SH-SY5Y (cell line): ENCODE data around the gene HES6.

Experiments used
- GATA2 ChIP-seq: IDR thresholded peaks from 2 replicates; pipeline ENCODE4 v1.6.1; 2011; ENCODE audit warnings: mild to moderate bottlenecking, low read depth, low read length
- GATA3 ChIP-seq: IDR thresholded peaks from 2 replicates; pipeline ENCODE4 v1.6.1; 2011; ENCODE audit warnings: low read depth, mild to moderate bottlenecking, low read length, moderate library complexity

HES6 gene

DNA sequence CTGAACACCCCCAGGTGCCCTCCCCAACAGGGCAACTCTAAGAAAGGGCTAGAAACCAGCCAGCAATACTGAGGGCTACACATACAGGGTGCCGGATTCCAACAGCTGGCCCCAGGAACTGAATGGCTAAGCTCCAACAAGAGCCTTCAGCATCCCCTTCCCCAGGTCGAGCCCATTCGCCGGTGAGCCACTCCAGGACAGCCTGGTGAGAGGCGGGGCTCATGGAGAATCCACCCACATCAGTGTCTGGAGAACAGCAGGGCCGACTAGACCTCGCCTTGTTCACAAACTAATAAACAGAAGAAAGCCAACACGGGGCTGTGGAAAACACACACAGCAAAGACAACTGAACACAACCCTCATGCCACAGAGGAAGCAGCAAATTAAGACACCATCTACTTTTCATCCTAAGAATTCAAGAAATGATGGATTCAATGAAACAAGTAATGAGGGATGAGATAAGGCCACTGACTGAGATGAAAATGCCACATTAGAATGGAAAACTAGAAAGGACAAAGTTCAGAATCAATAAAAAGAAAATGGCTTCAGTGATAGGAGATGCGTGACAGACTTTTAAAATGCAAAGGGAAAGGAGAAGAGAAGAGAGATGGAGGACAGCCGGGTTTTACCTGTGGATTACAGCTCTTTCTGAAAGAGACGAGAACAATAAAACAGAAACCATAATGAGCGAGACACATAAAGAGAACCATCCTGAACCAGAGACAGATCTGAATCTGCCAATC is 40.4 kb upstream of the HES6 start:
- no peak for TF ChIP-seq GATA2
- no peak for TF ChIP-seq GATA3

DNA sequence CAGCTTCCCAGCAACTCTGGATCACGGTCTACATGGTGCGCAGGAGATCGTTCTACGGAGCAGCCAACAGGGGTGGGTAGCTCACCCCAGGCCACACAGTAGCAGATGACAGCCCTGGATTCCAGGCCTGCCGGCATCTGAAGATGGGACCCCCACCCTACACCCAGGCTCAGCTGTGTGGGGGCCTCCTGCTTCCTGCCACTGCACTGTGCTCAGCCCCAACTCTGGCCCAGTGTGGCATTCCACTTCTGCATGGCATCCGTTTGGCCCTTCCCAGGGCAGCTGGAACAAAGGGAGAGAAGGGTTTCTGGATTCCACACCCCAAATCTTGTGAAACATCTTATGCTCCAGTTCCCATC is 39.5 kb upstream of the HES6 start:
- TF ChIP-seq GATA3 (no peak), GATA2 (no peak)

DNA sequence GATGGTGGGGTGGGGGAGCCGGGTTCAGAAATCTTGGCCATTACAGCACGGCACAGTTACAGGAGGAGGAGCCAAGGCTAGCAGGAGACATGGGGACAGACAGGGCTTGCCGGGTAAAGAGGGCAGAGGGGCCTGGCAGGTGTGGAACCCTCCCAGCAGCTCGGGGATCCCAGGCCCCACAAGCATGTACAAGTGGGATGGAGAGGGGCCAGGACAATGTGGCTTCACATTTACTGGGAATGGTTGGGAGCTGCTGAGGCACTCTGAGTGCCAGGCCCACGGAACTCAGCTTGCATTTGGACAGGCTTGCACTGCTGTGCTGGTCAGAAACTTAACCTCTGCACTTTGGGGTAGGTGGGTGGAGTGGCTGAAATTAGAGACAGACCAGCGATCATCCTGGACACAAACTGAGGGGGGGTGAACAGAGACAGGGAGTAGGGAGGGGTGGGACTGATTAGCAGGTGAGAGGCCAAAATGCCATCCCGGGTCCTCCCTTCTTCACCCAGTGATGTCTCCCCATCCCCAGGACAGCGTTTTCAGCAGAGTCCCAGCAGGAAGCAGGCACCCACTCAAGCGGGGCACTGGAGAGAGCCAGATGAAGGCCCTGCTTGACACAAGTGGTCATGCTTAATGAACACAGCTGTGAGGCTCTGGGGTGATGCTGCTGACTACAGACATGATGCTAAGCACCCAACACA is 38.9 kb upstream of the HES6 start:
- TF ChIP-seq GATA3 (no peak), GATA2 (no peak)

DNA sequence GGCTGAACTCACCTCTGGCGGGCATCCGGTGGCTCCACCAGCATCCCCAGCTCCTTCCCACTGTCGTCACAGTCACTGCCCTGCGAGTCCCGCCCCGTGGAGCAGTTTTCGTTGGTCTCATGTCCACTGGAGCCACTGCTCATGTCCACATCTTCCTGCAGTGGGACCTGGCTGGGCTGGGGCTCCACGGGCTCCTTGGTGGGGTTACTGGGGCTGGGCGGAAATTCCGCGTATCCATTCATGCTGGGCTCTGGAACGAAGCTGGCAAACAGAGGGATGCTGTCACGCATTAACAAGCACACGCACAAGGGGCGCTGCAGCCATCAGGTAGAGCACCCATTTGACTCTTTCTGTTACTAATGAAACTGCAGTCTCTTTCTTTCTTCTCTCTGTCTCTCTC is 37.9 kb upstream of the HES6 start:
- TF ChIP-seq GATA3 = no peak
- no peak for TF ChIP-seq GATA2

DNA sequence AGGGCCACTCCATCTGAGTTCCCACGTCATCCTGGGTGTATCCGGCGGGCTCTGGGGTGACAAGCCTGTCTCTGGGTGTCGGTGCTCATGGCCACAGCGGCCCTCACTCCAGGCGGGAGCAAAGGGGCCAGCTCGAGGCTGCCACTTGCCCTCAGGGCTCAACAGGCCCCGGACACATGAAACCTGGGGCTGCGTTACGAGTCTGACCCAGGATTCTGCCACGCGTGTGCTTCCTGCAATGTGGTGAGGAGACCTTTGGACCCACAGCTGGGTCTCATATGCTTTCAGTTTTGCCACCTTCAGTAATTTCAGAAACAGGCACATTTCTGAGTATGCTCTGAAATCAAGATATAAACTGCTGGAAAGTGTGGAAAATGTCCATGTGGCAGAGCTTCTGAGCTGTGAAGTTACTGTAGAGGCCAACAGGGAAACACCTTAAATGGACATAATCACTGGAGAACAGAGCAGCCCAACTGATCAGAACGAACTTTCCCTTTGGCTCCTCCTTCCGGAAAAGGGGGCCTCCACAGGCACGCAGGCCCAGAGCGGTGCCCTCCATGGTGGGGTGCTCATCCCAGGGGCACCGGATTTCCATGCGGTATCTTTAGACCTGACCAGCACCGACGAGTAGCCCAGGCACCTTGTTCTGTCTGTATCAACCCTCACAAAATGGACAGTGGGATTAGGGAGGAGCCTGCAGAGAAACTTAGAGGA is 34.5 kb upstream of the HES6 start:
- TF ChIP-seq GATA3 (no peak), GATA2 (no peak)

DNA sequence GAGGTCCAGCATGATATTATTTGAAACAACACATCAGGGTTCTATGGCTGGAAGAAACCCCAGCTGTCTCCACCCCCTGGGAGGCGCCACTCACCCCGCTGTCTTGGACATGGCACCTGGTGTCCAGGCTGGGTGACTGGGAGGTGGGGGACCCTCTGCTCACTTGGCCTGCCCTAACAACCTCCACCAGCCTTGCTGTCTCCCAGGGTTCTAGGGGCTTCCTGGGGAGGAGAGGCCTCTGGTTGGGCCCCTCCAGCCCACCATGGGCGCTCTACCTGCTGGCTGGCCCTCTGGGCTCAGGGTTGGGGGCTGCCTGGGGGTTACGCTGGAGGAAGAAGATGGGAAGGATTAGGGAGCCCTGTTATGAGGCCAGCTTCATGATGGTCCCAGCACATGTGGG is 32.3 kb upstream of the HES6 start:
- TF ChIP-seq GATA3 (no peak), GATA2 (no peak)

DNA sequence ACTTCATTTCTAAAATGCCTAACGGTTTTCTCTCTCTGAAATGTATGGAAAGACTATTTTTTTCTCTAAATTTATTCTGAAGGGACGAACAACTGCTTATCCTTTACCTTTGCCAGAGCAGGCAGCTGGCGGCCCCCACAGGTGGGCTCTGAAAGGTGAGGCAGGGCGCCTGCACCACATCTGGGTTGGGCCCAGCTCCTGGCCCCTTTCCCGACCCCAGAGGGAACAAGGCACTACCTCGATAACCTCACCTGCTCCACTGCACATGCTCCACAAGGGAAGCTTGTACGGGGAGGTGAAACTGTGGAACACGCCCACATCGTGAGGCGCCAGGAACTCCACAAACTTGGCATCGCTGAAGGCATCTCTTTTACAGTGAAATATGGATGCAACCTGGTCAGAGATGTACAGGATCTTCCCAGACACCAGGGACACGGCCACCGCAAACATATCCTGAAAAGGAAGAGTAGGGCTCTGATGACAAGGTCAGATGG is 31.3 kb upstream of the HES6 start:
- TF ChIP-seq GATA3 (no peak), GATA2 (no peak)

DNA sequence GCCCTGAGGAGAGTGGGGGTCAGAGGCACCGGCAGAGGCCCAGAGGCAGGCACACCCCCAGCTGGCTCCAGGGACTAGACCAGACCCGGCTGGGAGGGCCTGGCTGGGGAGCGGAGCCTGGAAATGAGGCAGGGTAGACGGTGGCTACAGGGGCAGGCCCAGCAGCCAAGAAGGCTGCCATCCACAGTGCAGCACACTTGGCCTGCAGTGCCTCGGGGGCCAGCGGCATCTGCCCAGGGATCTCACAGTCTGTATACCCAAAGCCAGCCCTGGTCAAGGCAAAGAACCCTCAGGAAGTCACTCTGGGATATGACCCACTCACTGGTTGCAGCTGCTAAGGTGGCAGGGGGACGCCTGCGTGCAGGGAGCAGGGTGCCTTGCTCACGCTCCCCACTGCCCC is 30.8 kb upstream of the HES6 start:
- no peak for TF ChIP-seq GATA3
- no peak for TF ChIP-seq GATA2

DNA sequence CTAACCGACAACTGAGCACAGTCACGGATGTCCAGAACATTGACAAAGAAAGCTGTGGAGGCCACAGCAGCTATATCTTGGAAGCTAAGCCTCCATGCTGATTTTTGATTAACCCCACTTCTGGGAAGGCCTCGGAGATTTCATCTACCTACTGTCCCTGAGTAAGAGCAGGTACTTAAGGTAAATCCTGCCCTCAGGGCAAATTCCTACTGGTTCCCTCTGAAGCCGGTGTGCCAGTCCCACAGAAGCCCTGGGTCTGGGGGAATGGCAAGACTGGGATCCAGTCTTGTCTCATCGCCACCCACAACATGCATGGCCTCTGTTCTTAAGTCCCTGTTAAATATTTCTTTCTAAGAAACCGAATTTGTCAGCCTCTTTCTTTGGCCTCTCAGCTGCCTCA is 29.9 kb upstream of the HES6 start:
- no peak for TF ChIP-seq GATA2
- TF ChIP-seq GATA3 = no peak

DNA sequence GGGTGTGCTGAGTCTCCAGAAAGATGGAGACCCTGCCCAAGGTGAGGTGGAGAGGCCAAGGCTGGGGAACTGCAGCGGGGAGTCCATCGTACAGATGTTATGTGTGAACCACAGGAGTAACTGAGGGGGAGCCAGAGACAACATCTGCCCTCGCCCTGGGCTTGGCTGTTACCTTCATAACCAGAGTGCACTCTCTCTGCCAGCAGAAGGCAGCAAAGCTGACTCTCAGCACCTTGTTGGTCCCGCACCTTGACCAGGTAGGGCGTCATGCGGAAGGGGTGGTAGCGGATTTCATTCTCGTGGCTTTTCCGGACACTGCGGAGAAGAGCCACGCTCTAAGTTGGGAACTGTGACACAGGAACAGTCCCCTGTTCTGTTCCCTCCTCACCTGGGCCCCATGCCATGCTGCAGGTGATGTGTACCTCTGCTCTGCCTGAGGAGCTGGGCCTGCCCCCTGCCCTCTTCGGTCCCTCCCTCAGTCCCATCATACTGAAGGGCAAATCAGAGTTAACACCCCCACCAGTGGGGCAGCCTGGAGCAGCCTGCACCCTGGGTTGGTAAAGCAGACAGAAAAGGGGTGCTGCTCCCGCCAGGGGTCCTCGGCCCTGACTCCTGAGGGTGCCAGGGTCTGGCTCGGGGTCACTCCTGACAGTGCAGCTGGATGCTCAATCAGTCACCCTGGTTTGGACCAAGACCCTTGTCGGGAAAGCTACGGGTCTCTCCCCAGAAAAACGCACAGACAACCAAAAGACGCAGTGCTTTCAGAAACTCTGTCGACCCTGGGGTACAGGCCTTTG is 28.2 kb upstream of the HES6 start:
- TF ChIP-seq GATA3 = no peak
- no peak for TF ChIP-seq GATA2

DNA sequence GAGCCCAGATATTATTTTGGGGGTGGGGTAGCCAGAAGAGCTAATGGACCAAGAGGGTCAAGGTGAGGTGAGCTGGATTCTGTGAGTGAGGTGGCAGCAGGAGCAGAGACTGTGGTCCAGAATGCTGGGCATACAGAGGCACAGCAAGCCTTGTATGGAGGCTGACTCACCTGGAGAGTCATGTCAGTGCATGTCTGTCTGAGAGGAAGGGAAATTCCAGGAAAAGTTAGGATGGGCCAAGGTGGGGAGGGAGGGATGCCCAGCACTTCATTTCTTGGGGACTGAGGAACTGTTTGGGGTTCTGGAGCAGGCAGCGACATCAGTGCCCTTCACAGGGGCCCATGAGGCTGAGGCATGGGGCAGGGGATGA is 27.5 kb upstream of the HES6 start:
- TF ChIP-seq GATA3 (no peak), GATA2 (no peak)

DNA sequence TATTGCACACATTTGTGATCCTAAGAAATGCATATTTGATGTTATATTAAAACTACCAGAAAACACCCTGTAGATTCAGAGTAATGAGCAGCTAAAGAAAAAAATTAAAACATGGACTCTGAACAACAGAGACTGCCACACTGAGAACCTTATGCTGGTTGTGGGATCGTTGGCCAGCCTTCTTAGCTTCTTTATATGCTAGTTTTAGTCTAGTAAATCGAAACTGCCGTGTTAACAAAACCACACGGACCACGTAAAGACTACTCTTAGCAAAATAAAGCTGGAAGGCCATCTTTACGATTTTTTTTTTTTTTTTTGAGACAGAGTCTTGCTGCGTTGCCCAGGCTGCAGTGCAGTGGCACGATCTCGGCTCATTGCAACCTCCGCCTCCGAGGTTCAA is 25.8 kb upstream of the HES6 start:
- TF ChIP-seq GATA2 (no peak), GATA3 (no peak)

DNA sequence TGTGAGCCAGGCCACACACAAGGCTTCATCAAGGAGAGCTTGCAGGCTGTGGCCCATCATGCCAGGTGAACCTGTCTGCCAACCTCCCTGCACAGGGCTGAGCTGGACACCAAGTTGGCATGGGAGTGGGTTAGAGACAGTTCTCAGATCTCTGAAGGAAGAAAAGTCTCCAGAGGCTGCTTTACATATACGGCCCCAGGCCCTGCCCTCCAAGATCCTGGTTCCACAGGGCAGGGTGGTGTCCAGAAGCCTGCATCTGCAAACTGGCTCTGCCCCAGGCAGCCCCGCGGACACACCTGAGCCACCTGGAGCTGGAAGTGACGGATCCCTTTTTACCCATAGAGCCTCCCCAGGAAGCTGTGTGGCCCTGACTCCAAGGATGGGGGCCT is 24.2 kb upstream of the HES6 start:
- TF ChIP-seq GATA3 = no peak
- TF ChIP-seq GATA2 = no peak
